Heart left ventricle (tissue), 13 donors: ENCODE data around the gene RABGGTA.

Experiments used
- POLR2A ChIP-seq, 2 donors: fragments of 450-650 bp; IDR thresholded peaks; one replicate each; pipeline ENCODE4 v1.6.1; 2017; ENCODE audit warnings: antibody characterized with exemption in 2 of 2, mild to moderate bottlenecking in 2 of 2, moderate library complexity in 2 of 2
- TF ChIP-seq, protein P1 (sequence below), 12 donors: fragments of 200-600 bp; sonication (generic) in 4 of 12; IDR thresholded peaks; one replicate each; pipeline versions ENCODE4 v1.5.0 to v1.8.0; 2018 to 2022; ENCODE audit warnings: antibody characterized with exemption in 12 of 12, mild to moderate bottlenecking in 5 of 12
- donor health status: ischemic (EF 13 %, LVEDD 7.1; RV severe dilation, severe dysfunction).
- donor health status: DM: no; HTN: yes; CAD: no.
- donor health status: DM: no; HTN: no; CAD: no.
- donor health status: ischemic (EF 25% LVEDD 6.9; RV normal size, moderate dysfunction).
- donor health status: ischemic (EF 25% LVEDD 5.7; RV mildly dilated, moderate dysfunction).
- donor health status: ischemic (EF 35%, LVEDD 5.7; RV mildly dilated, moderate dysfunction).
- donor health status: nonischemic (EF 11% LVEDD 7.7; RV severe dilation, severe dysfunction).
- donor health status: DM: yes; HTN: yes; CAD: no.
- donor health status: PGD.
- donor health status: ischemic (EF 29% LVEDD 5.4; RV normal size, mild dysfunction).
- donor health status: nonischemic (EF 23%, LVEDD 6.1; RV moderate dilation, normal function).

DNA sequence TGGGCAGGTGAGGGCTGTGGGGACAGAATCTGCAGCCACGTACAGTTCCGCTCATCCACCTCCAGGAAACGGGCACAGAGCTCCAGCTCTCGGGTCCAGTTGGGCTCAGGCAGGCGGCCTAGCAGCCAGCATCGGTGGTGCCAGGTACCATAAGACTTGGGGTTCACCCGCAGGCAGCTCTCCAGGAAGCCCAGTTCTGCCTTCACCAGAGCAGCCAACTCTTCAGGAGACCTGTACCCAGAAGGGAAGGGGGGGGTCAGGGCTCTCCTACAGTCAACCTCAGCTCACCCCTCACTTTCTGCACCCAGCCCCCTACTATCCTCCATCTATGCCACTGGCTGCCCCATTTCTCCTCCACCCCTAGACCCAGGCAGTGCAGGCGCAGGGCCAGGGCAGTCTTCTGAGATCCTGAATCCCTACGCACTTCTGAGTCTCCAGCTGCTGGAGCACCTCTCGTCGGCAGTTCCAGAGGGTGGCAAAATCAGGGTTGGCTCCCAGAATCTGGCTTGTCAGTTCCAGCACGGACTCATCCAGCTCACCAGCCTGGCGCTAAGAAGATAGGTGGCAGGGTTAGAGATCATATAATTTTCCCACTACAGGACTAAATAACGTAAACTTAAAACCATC is 1.4 kb downstream of the RABGGTA start:
- no peak for TF ChIP-seq POLR2A (IDR thresholded peaks at IDR 0.05)
- TF ChIP-seq, protein P1, sequence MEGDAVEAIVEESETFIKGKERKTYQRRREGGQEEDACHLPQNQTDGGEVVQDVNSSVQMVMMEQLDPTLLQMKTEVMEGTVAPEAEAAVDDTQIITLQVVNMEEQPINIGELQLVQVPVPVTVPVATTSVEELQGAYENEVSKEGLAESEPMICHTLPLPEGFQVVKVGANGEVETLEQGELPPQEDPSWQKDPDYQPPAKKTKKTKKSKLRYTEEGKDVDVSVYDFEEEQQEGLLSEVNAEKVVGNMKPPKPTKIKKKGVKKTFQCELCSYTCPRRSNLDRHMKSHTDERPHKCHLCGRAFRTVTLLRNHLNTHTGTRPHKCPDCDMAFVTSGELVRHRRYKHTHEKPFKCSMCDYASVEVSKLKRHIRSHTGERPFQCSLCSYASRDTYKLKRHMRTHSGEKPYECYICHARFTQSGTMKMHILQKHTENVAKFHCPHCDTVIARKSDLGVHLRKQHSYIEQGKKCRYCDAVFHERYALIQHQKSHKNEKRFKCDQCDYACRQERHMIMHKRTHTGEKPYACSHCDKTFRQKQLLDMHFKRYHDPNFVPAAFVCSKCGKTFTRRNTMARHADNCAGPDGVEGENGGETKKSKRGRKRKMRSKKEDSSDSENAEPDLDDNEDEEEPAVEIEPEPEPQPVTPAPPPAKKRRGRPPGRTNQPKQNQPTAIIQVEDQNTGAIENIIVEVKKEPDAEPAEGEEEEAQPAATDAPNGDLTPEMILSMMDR (IDR thresholded peaks at IDR 0.05), result no peak
